ENCODE data around the gene SERPINC1. TPM values are rescaled to one million over a fixed set of nuclear protein-coding genes. Genes with fewer than 3 reads are reported as not detected.

SERPINC1 gene
- total and polyA plus RNA-seq, 2 of the 8 experiments (the other 6 are each of a cell fraction or from before 2014, with no cell fraction given), result 0.08 TPM; not detected in 1

DNA sequence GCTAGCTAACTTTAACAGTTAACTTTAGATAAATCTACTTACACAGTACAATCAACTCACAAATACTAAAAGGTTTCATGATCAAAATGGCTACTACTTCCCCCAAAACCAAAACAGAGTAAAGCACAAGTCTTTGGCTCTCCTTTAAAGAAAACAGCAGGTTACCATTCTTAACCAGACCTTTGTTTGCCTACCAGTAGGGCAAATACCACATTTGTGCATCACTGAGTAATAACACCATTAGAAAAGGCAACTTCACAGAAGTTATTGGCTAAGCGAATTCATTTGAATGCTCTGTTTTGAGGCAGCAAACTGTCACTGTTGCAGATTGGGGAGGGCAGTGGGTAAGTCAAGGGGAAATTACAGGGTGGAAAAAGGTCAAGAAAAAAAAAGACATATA lies 17.3 kb upstream of the SERPINC1 start (continued):
- TF ChIP-seq, protein P1, sequence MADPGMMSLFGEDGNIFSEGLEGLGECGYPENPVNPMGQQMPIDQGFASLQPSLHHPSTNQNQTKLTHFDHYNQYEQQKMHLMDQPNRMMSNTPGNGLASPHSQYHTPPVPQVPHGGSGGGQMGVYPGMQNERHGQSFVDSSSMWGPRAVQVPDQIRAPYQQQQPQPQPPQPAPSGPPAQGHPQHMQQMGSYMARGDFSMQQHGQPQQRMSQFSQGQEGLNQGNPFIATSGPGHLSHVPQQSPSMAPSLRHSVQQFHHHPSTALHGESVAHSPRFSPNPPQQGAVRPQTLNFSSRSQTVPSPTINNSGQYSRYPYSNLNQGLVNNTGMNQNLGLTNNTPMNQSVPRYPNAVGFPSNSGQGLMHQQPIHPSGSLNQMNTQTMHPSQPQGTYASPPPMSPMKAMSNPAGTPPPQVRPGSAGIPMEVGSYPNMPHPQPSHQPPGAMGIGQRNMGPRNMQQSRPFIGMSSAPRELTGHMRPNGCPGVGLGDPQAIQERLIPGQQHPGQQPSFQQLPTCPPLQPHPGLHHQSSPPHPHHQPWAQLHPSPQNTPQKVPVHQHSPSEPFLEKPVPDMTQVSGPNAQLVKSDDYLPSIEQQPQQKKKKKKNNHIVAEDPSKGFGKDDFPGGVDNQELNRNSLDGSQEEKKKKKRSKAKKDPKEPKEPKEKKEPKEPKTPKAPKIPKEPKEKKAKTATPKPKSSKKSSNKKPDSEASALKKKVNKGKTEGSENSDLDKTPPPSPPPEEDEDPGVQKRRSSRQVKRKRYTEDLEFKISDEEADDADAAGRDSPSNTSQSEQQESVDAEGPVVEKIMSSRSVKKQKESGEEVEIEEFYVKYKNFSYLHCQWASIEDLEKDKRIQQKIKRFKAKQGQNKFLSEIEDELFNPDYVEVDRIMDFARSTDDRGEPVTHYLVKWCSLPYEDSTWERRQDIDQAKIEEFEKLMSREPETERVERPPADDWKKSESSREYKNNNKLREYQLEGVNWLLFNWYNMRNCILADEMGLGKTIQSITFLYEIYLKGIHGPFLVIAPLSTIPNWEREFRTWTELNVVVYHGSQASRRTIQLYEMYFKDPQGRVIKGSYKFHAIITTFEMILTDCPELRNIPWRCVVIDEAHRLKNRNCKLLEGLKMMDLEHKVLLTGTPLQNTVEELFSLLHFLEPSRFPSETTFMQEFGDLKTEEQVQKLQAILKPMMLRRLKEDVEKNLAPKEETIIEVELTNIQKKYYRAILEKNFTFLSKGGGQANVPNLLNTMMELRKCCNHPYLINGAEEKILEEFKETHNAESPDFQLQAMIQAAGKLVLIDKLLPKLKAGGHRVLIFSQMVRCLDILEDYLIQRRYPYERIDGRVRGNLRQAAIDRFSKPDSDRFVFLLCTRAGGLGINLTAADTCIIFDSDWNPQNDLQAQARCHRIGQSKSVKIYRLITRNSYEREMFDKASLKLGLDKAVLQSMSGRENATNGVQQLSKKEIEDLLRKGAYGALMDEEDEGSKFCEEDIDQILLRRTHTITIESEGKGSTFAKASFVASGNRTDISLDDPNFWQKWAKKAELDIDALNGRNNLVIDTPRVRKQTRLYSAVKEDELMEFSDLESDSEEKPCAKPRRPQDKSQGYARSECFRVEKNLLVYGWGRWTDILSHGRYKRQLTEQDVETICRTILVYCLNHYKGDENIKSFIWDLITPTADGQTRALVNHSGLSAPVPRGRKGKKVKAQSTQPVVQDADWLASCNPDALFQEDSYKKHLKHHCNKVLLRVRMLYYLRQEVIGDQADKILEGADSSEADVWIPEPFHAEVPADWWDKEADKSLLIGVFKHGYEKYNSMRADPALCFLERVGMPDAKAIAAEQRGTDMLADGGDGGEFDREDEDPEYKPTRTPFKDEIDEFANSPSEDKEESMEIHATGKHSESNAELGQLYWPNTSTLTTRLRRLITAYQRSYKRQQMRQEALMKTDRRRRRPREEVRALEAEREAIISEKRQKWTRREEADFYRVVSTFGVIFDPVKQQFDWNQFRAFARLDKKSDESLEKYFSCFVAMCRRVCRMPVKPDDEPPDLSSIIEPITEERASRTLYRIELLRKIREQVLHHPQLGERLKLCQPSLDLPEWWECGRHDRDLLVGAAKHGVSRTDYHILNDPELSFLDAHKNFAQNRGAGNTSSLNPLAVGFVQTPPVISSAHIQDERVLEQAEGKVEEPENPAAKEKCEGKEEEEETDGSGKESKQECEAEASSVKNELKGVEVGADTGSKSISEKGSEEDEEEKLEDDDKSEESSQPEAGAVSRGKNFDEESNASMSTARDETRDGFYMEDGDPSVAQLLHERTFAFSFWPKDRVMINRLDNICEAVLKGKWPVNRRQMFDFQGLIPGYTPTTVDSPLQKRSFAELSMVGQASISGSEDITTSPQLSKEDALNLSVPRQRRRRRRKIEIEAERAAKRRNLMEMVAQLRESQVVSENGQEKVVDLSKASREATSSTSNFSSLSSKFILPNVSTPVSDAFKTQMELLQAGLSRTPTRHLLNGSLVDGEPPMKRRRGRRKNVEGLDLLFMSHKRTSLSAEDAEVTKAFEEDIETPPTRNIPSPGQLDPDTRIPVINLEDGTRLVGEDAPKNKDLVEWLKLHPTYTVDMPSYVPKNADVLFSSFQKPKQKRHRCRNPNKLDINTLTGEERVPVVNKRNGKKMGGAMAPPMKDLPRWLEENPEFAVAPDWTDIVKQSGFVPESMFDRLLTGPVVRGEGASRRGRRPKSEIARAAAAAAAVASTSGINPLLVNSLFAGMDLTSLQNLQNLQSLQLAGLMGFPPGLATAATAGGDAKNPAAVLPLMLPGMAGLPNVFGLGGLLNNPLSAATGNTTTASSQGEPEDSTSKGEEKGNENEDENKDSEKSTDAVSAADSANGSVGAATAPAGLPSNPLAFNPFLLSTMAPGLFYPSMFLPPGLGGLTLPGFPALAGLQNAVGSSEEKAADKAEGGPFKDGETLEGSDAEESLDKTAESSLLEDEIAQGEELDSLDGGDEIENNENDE (IDR thresholded peaks at IDR 0.05; ENCODE audit: insufficient replicate concordance, low read length), result peak; percentile 44

Measured in H1 (cell line).